ENCODE results near the gene KLRC4.

DNA sequence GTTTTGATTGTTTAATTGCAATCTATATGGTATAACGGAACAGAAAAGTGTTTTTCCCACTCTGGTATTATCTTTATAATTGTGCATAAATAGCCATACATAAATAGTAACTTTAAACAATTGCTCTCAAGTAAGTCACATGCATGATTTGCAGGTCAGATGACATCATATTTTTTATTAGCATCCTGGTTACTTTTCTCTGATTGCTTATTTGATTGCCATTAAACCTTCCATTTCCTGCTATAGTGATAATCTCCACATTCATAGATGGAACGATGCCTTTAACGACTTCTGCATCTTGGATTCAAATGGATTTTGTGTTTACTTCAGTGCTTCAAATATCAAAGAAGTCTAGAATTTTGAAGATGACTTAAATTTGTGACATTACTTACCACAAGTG, 16.3 kb downstream of the KLRC4 start:
- no peak for TF ChIP-seq FOXP2 (optimal IDR thresholded peaks at IDR 0.05; ENCODE audit: borderline replicate concordance, extremely low read depth, extremely low read length, insufficient read depth)
- TF ChIP-seq REST (IDR thresholded peaks at IDR 0.05; ENCODE audit: insufficient read depth in 1 of 2, low read depth in 2 of 2, low read length in 2 of 2): no peak
- no peak for TF ChIP-seq POLR2AphosphoS5 (IDR thresholded peaks at IDR 0.05; ENCODE audit: low read depth, low read length)
- TF ChIP-seq TAF1 (IDR thresholded peaks at IDR 0.05; ENCODE audit: borderline replicate concordance, insufficient read depth, low read length): no peak

All from PFSK-1 (cell line).